Measurements from ENCODE around the gene NRBF2.

The NRBF2 gene

DNA sequence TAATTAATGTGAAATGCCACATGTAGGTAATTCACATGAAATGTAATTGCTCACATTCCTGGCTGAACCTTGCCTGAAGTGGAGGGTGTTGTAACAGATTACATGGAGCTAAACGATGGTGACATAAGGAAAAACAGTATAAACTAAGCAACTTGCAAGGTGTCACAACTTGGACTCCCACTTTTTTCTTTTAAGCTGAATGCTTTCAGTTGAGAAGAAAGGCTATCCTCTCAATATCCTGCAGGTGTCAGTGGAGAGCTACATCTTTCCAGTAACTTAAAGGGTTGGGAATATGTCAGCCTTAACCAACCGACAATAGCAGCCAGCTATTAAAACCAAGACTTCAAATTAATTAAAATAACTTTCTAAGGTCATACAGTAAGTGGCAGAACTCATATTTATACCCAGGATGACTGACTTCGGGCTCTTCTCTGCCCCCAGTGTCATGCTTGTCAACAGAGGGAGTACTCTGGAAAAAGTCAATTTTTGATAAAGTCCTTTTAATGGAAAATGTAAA, 33.7 kb downstream of the NRBF2 start:
- H3K27me3 ChIP-seq (ENCODE audit: low read depth, low read length): no peaks in the 10 kb centered on the region
- H3K4me3 ChIP-seq (ENCODE audit: low read depth in 1 of 2, low read length in 2 of 2): no peak overlapping the region
- peaks cover 11 to 27% of the 10 kb centered on the region in 2 donors for H3K4me1 ChIP-seq (ENCODE audit: control insufficient read depth in 1 of 2, insufficient read depth in 2 of 2, low read length in 2 of 2)
- no peaks in the 10 kb centered on the region for H3K9me3 ChIP-seq (ENCODE audit: control insufficient read depth in 1 of 2, low read length in 2 of 2)
- H3K27ac ChIP-seq (ENCODE audit: low read length): no peak overlapping the region
- H3K36me3 ChIP-seq (ENCODE audit: control insufficient read depth in 1 of 2, insufficient read depth in 2 of 2, low read length in 2 of 2): peaks cover 22 to 33% of the 10 kb centered on the region in 2 donors

DNA sequence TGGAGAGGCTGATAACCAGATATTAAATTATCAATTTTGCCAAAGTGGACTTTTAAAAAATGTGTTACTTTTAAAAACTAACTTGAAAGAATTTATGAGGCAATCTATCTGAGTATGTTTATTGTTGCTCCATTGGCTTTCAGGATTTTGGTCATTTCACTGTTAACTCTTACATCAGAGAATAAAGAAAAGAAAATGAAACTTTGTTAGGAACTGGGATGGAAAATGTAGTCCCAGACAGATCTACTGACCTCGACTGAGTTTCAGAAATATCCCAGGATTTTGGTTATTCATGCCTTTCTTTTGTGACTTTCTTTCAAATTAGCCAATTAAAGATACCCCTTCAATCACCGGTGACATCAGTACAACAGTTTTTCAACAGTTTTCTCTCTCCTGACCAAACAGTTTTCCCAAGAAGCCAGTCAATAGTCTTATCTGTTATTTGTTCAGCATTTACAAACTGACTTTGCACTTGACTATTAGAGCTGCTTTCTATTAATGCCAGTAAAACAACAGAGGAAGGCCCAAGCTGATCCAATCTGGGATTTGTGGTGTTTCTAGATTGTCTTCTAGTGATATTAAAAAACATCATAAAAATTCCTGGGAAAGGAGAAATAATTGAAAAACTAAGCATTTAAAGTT, 35.8 kb downstream of the NRBF2 start:
- Histone ChIP-seq H3K9me3 (ENCODE audit: control insufficient read depth in 1 of 2, low read length in 2 of 2) (no peaks in the 10 kb centered on the region), H3K27me3 (ENCODE audit: low read depth, low read length) (no peaks in the 10 kb centered on the region), H3K4me1 (ENCODE audit: control insufficient read depth in 1 of 2, insufficient read depth in 2 of 2, low read length in 2 of 2) (peaks cover 11 to 25% of the 10 kb centered on the region in 2 donors), H3K27ac (ENCODE audit: low read length) (peak overlapping the region; percentile 29), H3K4me3 (ENCODE audit: low read depth in 1 of 2, low read length in 2 of 2) (no peak overlapping the region), H3K36me3 (ENCODE audit: control insufficient read depth in 1 of 2, insufficient read depth in 2 of 2, low read length in 2 of 2) (peaks cover 22 to 36% of the 10 kb centered on the region in 2 donors)

DNA sequence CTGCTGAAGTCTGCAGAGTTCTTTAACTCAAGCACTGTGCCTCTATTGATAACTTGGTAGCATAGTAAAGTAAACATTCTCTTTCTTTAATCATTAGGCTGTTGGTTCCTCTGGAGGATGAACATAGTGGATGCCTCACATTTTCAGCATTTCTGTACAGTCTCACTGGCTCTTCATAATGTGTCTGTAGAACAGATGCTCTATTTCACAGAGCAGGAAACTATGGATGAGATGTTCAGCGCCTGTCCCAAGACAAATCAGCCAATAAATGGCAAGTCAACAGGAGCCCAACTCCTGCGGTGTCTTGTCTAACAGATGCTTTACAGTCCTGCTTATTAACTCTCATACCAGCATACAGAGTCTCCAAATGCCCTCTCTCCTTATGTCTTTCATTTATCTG, 36.5 kb downstream of the NRBF2 start:
- Histone ChIP-seq H3K4me3 (ENCODE audit: low read depth in 1 of 2, low read length in 2 of 2) (no peak overlapping the region), H3K27me3 (ENCODE audit: low read depth, low read length) (no peaks in the 10 kb centered on the region), H3K9me3 (ENCODE audit: control insufficient read depth in 1 of 2, low read length in 2 of 2) (no peaks in the 10 kb centered on the region), H3K36me3 (ENCODE audit: control insufficient read depth in 1 of 2, insufficient read depth in 2 of 2, low read length in 2 of 2) (peaks cover 23 to 29% of the 10 kb centered on the region in 2 donors), H3K27ac (ENCODE audit: low read length) (peak overlapping the region; percentile 29), H3K4me1 (ENCODE audit: control insufficient read depth in 1 of 2, insufficient read depth in 2 of 2, low read length in 2 of 2) (peaks cover 11 to 23% of the 10 kb centered on the region in 2 donors)

DNA sequence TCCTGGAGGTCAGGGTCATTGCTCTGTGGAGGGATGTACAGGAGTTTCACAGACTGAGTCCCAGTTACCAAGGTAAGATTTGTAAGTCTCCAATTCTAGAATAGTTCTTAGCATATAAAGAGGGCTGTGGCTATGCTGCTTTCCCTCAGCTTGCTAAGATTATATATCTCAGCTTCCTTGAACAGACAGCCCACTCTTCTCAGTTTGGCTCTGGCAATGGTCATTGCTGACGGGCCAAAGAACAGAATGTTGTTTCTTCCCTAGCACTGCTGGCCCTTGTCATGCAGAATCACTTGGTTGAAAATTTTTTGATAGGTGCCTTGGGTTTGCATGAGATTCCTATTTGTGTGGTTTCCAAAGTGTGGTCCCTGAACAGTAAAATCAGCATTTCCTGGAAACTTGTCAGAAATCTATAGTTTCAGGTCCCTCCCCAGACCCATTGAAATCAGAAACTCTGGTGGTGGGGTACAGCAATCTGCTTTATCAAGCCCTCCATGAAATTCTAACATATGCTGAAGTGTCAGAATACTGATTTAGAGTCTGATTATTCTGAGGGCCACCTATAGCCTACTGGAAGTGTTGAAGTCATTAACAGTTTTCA, 38.2 kb downstream of the NRBF2 start:
- Histone ChIP-seq H3K4me3 (ENCODE audit: low read depth in 1 of 2, low read length in 2 of 2) (no peak overlapping the region), H3K36me3 (ENCODE audit: control insufficient read depth in 1 of 2, insufficient read depth in 2 of 2, low read length in 2 of 2) (peaks cover 27 to 41% of the 10 kb centered on the region in 2 donors), H3K9me3 (ENCODE audit: control insufficient read depth in 1 of 2, low read length in 2 of 2) (no peaks in the 10 kb centered on the region), H3K4me1 (ENCODE audit: control insufficient read depth in 1 of 2, insufficient read depth in 2 of 2, low read length in 2 of 2) (peaks cover 11 to 23% of the 10 kb centered on the region in 2 donors), H3K27ac (ENCODE audit: low read length) (no peak overlapping the region), H3K27me3 (ENCODE audit: low read depth, low read length) (no peaks in the 10 kb centered on the region)

DNA sequence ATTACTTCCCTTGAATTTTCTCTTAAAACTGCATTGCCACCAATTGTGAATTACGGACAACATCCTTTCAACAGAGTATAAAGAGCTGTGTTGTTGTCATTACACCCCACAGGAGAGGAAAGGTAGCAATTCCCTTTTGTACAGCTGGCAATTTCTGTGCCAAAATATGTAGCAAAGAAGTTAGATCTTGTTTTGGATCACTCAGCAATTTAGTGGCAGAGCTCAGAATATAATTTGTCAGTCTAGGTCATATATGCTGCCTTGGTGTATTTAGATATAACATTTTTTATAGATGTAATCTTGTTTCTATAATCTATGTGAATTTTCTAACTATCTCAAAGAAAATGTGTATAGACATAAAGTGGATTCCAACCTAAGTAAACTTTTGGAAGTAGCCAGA, 38.8 kb downstream of the NRBF2 start:
- Histone ChIP-seq H3K4me3 (ENCODE audit: low read depth in 1 of 2, low read length in 2 of 2) (no peak overlapping the region), H3K9me3 (ENCODE audit: control insufficient read depth in 1 of 2, low read length in 2 of 2) (no peaks in the 10 kb centered on the region), H3K36me3 (ENCODE audit: control insufficient read depth in 1 of 2, insufficient read depth in 2 of 2, low read length in 2 of 2) (peaks cover 32 to 45% of the 10 kb centered on the region in 2 donors), H3K4me1 (ENCODE audit: control insufficient read depth in 1 of 2, insufficient read depth in 2 of 2, low read length in 2 of 2) (peaks cover 11 to 23% of the 10 kb centered on the region in 2 donors), H3K27ac (ENCODE audit: low read length) (no peak overlapping the region), H3K27me3 (ENCODE audit: low read depth, low read length) (no peaks in the 10 kb centered on the region)

DNA sequence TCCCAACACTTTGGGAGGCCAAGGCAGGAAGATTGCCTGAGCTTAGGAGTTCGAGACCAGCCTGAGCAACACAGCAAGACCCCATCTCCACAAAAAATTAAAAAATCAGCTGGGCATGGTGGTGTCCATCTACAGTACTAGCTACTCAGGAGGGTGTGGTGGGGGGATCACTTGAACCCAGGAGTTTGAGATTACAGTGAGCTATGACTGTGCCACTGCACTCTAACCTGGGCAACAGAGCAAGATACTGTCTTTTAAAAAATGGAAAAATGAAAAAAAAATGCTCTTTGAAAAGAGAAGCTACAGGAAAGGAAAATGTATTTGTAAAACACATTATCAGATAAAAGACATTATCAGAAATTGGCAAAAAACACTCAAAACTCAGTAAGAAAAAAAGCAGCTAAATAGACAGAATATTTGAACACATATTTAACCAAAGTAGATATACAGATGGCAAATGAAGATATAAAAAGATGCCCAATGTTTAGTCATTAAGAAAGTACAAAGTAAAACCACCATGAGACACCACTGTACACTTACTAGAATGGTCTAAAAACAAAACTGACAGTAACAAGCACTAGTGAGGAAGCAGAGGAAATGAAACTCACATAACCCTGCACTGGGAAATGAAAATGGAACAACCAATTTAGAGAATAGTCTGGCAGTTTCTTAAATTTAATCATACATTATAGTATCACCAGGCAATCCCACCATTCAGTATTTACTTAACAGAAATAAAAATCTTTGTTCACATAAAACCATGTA, 40.5 kb downstream of the NRBF2 start:
- Histone ChIP-seq H3K27ac (ENCODE audit: low read length) (no peak overlapping the region), H3K9me3 (ENCODE audit: control insufficient read depth in 1 of 2, low read length in 2 of 2) (no peaks in the 10 kb centered on the region), H3K36me3 (ENCODE audit: control insufficient read depth in 1 of 2, insufficient read depth in 2 of 2, low read length in 2 of 2) (peaks cover 35 to 41% of the 10 kb centered on the region in 2 donors), H3K4me1 (ENCODE audit: control insufficient read depth in 1 of 2, insufficient read depth in 2 of 2, low read length in 2 of 2) (peaks cover 11 to 23% of the 10 kb centered on the region in 2 donors), H3K27me3 (ENCODE audit: low read depth, low read length) (no peaks in the 10 kb centered on the region), H3K4me3 (ENCODE audit: low read depth in 1 of 2, low read length in 2 of 2) (no peak overlapping the region)

DNA sequence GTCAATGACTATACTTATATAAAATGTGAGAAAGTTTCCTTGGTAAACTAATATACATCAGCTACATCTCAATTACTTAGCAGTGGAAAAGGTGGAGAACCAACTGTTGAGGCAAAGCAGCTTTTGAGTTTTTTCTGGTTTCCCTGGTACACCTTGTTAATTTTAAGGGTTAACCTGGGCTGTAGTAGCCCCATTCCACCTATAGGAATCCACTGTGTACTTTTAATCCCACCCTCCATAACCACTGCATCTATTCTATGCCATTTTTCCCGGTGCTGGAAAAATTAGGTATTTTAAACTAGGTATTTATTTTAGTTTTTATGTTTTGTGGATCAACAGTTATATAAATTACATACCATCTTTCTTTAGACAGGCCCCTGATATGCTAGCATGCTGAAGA, 42.4 kb downstream of the NRBF2 start:
- Histone ChIP-seq H3K36me3 (ENCODE audit: control insufficient read depth in 1 of 2, insufficient read depth in 2 of 2, low read length in 2 of 2) (peaks cover 30 to 39% of the 10 kb centered on the region in 2 donors), H3K27me3 (ENCODE audit: low read depth, low read length) (no peaks in the 10 kb centered on the region), H3K9me3 (ENCODE audit: control insufficient read depth in 1 of 2, low read length in 2 of 2) (no peaks in the 10 kb centered on the region), H3K4me1 (ENCODE audit: control insufficient read depth in 1 of 2, insufficient read depth in 2 of 2, low read length in 2 of 2) (peaks cover 4 to 11% of the 10 kb centered on the region in 2 donors), H3K27ac (ENCODE audit: low read length) (no peak overlapping the region), H3K4me3 (ENCODE audit: low read depth in 1 of 2, low read length in 2 of 2) (no peak overlapping the region)

DNA sequence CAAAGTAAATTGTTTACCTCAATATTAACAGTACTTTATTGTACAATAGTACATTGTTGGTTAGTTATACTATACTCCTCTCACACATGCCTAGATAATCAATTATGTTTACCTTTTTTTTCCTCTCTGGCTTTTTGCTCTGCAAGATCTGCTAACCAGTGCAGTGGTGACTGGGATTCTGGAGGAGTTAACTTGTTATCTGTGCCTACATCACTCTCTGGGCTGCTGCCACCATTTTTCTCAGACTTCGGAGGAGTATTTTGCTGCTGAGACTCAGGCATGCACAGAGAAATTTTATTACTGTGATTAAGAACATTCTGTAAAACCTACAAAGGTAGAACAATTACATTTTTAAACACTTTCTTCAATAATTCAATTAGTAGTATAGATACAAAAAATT, 59.7 kb downstream of the NRBF2 start:
- H3K9me3 ChIP-seq (ENCODE audit: control insufficient read depth in 1 of 2, low read length in 2 of 2): no peaks in the 10 kb centered on the region
- H3K36me3 ChIP-seq (ENCODE audit: control insufficient read depth in 1 of 2, insufficient read depth in 2 of 2, low read length in 2 of 2): peaks cover 41 to 60% of the 10 kb centered on the region in 2 donors
- H3K27ac ChIP-seq (ENCODE audit: low read length): no peak overlapping the region

DNA sequence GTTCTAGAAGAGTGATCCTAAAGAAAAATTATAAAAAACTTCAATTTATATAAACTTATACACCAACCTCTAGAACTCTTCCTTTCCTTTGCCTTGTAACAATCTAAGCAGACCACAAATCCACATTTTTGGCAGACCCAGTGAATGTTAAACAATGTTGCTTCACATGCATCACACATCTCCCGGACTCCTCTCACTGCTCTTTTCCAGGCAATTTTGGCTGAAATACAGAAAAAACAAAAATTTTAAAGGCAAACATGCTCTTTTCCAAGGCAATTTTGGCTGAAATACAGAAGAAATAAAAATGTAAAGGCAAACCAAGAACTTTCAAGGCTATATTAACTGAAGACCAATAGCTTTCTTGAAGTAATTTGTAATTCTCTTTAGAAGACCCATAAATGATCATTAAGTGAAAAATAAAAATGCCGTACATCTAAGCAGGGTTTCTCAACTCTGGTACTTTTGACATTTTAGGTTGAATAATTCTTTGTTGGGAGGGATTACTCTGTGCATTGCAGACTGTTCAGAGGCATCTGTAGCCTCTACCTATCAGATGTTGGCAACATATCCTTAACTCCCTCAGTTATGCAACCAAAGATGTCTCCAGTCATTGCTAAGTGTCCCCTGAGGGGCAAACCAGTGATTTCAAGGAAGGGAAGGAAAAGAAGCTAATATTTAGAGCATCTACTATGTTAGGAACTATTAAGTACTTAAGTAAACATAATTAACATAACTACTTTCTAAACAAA, 64.4 kb downstream of the NRBF2 start:
- peaks cover 29 to 44% of the 10 kb centered on the region in 2 donors for H3K36me3 ChIP-seq (ENCODE audit: control insufficient read depth in 1 of 2, insufficient read depth in 2 of 2, low read length in 2 of 2)
- H3K27me3 ChIP-seq (ENCODE audit: low read depth, low read length): no peaks in the 10 kb centered on the region
- H3K4me1 ChIP-seq (ENCODE audit: control insufficient read depth in 1 of 2, insufficient read depth in 2 of 2, low read length in 2 of 2): peaks cover 0 to 7% of the 10 kb centered on the region in 2 donors
- no peak overlapping the region for H3K4me3 ChIP-seq (ENCODE audit: low read depth in 1 of 2, low read length in 2 of 2)
- no peaks in the 10 kb centered on the region for H3K9me3 ChIP-seq (ENCODE audit: control insufficient read depth in 1 of 2, low read length in 2 of 2)
- H3K27ac ChIP-seq (ENCODE audit: low read length): peak overlapping the region; percentile 29

More for the DNA sequence above, 59.7 kb downstream of the NRBF2 start:
- H3K27me3 ChIP-seq (ENCODE audit: low read depth, low read length): no peaks in the 10 kb centered on the region
- H3K4me1 ChIP-seq (ENCODE audit: control insufficient read depth in 1 of 2, insufficient read depth in 2 of 2, low read length in 2 of 2): no peaks in the 10 kb centered on the region
- no peak overlapping the region for H3K4me3 ChIP-seq (ENCODE audit: low read depth in 1 of 2, low read length in 2 of 2)

DNA sequence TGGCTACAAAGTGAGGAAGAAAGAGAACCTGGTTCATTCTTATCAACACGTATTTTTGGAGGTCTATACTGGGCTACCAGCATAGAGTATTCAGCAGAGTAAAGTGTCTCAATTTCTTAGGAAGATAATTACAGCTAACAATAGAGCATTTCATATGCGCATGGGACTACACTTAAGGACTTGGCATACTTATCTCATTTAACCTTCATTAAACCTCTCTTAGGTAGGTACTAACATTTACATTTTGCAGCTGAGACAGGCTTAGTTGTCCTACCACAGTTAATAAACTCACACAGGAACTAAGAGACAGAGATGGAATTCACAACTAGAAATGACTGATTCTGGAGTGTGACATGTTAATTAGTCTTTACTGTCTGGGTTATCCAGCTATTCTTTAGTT, 66.6 kb downstream of the NRBF2 start:
- Histone ChIP-seq H3K27ac (ENCODE audit: low read length) (no peak overlapping the region), H3K27me3 (ENCODE audit: low read depth, low read length) (no peaks in the 10 kb centered on the region), H3K4me3 (ENCODE audit: low read depth in 1 of 2, low read length in 2 of 2) (no peak overlapping the region), H3K9me3 (ENCODE audit: control insufficient read depth in 1 of 2, low read length in 2 of 2) (no peaks in the 10 kb centered on the region), H3K4me1 (ENCODE audit: control insufficient read depth in 1 of 2, insufficient read depth in 2 of 2, low read length in 2 of 2) (peaks cover 0 to 11% of the 10 kb centered on the region in 2 donors), H3K36me3 (ENCODE audit: control insufficient read depth in 1 of 2, insufficient read depth in 2 of 2, low read length in 2 of 2) (peaks cover 19 to 28% of the 10 kb centered on the region in 2 donors)

DNA sequence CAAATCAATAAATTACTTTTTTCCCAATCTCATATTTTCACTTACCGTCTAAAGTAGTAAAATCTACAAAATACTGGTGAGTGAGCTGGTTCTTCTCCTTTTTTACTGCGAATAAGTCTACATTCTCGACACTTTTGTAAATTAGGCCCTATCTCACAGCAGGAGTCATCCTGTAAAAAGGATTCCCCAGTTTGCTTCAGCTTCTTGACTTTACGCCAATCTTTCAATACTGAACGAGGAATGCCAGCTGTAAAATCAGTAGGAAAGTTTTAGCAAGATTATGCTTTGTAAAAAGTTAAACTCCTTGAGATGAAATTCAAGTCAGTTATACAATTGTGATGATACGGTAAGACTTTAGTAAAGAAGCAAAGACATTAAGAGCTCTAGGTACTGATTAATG, 67.3 kb downstream of the NRBF2 start:
- Histone ChIP-seq H3K9me3 (ENCODE audit: control insufficient read depth in 1 of 2, low read length in 2 of 2) (no peaks in the 10 kb centered on the region), H3K27ac (ENCODE audit: low read length) (peak overlapping the region; percentile 22), H3K27me3 (ENCODE audit: low read depth, low read length) (no peaks in the 10 kb centered on the region), H3K4me3 (ENCODE audit: low read depth in 1 of 2, low read length in 2 of 2) (no peak overlapping the region), H3K36me3 (ENCODE audit: control insufficient read depth in 1 of 2, insufficient read depth in 2 of 2, low read length in 2 of 2) (peaks cover 14 to 24% of the 10 kb centered on the region in 2 donors), H3K4me1 (ENCODE audit: control insufficient read depth in 1 of 2, insufficient read depth in 2 of 2, low read length in 2 of 2) (peaks cover 0 to 11% of the 10 kb centered on the region in 2 donors)

Measured in muscle layer of duodenum (tissue), 2 donors.